ENCODE measurements around the gene SLC2A10.

Gene SLC2A10

DNA sequence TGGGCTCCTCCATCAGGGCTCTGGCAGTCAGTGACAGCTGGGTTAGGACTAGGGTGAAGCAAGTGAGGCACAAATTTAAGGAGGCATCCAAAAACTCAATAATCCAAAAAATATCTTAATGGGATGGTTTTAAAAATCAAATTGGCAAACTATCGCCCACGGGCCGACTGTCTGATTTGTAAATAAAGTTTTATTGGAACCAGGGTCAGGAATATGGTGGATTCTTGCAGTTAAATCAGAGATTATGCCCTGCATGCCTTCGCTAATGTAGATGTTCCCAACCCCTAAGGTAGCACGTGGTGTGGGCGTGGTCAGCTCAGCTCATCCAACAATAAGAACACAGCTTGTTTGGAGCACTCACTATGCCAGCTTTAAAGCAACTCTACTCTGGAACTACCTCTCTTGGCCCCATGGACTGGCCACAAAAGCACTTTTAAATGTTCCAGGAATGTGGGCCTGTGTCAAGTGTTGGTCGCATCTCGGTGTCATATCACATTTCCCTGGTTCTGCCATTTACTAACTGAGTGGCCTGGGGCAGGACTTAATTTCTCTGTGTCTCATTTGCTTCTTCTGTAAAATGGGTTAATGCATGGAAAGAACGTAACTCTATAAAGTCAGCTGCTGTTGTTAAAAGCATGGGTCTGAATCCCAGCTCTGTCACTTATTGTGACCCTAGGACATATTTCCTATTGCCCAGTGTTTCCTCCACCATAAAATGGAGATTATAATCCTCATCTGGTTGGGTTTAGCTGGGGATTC, 27.2 kb upstream of the SLC2A10 start:
- DNase-seq: no peak

DNA sequence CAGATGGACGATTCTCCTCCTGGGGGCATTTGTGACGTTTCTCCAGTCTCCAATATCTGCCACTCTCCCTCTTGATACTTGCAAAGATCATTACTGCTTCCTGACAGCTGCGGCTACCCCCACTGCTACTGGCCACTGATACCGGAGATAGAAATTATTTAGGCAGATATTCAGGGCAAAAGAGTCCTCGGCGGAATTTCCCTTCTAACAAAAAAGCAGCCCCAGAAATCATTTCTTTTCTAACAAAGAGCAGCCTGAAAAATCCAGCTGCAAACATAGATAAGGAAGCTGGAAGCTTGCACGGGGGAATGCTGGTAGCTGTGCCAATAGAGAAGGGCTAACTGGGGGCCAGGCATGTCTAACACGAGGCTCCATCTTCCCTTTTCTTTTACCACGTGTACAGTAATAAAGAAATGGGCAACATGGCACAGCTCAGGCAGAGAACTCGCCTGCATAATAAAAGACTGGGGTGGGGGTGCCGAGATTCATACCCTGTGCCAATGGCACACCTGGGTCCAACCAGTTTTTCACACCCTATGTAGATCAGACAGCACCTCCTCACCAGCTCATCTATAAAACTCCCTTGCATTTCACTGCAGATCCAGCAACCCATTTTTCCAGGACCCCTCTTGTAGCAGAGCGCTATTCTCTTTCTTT, 26.3 kb upstream of the SLC2A10 start:
- no peak for DNase-seq

DNA sequence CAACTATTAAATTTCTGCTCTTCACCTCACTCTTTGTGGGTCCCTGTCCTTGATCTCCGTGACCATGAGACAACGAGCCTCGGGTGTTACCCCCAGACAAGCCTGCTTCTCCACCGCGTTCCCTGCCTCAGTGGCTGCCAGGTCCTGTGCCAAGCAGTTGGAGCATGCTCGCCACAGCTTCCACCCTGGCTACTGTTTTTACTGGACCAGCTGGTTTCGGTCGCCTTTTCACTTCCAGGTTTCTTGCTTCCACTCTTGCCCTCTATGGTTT, 25.8 kb upstream of the SLC2A10 start:
- DNase-seq: no peak

DNA sequence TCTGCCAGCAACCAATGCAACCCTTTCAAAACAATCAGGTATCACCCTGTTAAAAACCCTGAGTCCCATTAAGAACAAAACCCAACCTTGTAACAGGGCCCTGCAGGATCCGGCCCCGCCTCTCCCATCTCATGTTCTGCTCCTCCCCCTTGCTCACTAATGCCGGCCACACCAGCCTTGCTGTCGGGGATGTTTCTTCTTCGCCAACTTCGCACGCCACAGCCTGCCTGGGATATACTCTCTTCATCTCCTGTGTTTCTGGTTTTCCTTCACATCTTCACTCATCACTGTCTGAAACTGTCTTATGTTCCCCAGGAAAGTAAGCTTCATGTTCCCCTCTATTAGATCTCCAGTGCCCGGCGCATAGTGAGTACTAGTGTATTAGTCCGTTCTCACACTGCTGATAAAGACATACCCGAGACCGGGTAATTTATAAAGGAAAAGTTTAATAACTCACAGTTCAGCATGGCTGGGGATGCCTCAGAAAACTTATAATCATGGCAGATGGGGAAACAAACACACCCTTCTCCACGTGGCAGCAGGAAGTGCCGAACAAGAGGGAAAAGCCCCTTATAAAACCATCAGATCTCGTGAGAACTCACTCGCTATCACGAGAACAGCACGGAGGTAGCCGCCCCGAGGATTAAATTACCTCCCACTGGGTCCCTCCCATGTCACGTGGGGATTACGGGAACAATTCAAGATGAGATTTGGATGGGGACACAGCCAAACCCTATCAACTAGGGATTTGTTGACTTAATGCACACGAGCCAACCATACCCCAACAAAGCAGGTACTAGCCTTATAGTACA, 25.3 kb upstream of the SLC2A10 start:
- DNase-seq: peak in 7 of 51 donors; percentile 3 to 32 (median 7)

DNA sequence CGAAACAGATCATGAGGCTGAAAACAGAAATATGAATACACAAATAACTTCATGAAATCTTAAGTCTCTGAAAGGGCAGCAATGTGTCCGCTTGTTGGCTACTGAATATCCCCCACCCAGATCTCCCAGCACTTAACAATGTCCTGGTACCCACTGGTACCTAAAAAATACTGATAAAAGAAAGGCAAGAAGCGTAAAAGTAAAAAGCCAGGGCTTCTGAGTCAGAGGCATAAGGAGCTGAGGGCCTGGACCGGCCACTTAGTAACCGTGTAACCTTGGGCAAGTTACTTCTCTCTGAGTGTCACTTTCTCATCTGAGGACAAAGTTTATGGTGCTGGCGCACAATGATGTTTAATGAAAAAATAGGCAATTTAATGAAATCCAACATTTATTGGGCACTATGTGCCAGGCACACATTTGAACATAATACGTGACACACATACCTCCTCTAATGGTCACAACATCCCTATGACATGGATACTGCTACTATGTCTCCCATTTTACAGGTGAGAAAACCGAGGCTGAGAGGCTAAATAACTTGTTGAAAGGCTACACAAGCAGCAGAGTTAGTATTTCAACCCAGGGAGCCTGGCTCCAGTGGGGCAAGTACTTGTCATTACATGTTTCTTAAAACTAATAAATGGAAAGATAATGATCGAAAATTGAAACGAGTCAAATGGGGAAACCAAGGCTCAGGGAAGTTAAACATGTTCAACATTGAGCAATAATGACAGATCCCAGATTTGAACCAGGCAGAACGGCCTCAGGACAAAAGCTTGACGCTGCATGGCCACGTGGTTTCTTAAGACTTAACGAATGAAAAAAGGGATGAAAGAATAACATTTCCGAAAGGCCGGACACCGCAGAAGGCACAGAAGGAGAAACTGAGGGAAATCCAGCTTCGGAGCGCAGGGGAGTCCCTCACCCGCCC, 21.0 kb upstream of the SLC2A10 start:
- DNase-seq: peak in 2 of 51 donors; percentile 49 to 56

DNA sequence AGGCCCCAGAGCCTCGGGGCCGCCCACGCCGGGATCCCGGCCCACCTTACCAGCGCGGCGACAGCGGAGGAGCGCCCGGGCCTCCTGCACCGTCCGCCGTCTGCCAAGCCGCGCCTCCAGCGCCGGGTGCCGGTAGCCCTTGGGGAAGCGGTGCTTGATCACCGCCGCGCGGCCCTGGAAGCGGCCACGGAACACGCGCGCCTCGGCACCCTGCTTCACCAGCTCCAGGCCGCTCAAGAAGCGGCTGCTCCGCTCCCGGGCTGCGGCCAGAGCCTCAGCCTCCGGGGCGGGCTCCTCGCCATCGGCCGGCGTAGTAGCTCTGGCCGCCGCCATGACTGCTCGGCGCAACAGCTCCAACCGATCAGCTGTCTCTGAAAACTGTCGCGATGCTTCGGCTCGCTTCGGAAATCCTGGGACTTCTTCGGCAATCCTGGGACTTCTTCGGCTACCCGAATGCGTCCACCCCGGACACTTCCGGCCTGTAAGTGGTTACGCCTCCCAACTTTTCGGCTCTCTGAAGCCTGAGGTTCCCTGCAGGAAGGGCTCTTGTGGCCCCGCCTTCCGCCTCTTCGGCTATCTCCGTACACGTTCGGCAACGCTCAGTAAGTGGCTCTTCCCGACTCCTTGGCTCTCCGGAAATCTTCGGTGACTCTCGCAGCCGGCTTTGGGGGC, 20.2 kb upstream of the SLC2A10 start, which contains the start of gene TP53RK:
TP53RK (minus strand) TSS at position 363 of the 672 bp plus-strand sequence; CDS start at position 333, 30 bp downstream.
- peak; percentile 60 to 98 (median 91) for DNase-seq

DNA sequence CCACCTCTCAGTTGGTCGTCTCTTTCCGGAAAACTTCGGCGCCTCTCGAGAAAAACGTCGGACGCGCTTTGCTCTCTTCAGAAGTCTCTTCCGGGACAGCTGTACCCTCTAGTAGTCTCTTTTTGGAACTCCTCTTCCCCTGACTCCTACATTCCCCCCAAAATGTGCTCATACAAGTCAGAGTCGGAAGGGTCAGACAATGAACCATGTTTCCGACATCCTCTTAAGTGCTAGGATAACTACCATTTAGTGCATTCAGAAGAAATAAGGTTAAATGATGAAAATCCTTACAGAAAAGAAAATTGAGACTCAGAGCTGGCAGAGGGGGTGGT, 19.7 kb upstream of the SLC2A10 start:
- DNase-seq: no peak

DNA sequence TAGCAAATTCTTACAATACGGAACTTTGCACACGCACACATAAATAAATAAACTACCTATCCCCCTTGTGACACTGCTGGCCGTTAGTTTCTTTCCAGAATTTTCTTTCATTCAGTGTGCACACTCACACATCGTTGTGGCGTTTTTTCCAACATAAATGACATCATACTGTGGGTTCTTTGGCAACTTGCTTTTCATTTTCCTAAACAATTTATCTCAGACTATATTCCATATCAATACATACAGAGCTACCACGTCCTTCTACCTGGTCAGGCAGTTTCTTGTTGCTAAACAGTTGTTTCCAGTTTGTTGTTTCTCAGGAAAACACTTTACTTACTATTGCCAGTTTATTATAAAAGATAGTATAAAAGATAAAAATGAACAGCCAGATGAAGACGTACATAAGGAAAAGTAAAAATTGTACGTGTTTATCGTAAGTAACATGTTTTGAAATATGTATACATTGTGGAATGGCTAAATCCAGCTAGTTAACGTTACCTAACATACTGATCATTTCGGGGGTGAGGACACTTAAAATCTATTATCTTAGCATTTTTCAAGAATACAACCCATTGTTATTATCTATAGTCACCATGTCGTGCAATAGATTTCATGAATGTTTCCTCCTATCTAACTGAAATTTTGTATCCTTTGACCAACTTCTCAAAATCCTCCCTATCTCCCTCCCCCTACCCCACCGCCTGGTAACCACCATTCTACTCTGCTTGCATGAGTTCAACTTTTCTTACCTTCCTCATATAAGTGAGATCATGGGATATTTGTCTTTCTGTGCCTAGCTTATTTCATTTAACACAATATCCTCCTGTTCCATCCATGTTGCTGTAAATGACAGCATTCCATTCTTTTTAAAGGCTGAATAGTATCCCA, 19.0 kb upstream of the SLC2A10 start:
- DNase-seq: no peak

DNA sequence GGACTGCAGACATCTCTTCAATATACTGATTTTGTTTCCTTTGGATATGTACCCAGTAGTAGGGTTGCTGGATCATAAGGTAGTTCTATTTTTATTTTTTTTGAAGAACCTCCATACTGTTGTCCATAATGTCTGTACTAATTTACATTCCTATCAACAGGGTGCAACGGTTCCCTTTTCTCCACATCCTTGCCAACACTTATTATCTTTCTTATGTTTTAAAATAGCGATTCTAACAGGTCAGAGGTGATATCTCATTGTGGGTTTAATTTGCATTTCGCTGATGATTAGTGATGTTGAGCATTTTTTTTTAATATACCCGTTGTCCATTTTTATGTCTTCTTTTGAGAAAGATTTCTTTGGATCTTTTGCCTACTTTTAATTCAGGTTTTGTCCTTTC, 18.3 kb upstream of the SLC2A10 start:
- no peak for DNase-seq

DNA sequence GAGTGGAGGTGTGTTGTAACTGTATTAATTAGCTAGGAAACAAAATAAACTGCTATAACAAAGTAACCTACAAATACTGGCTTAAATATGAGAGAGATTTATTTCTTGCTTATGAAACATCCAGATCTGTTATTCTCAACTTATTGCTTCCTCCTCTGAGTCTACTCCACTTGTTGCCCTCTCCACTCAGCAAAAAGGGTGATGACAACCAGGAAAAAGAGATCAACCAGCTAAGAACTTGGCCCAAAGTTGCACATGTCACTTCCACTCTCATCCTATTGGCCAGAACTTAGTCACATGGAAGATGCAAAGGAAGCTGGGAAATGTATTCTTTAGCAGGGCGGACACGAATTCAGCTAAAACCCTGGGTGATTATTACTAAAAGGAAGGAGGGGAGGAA, 15.0 kb upstream of the SLC2A10 start:
- DNase-seq: peak in 6 of 51 donors; percentile 4 to 44 (median 11)

DNA sequence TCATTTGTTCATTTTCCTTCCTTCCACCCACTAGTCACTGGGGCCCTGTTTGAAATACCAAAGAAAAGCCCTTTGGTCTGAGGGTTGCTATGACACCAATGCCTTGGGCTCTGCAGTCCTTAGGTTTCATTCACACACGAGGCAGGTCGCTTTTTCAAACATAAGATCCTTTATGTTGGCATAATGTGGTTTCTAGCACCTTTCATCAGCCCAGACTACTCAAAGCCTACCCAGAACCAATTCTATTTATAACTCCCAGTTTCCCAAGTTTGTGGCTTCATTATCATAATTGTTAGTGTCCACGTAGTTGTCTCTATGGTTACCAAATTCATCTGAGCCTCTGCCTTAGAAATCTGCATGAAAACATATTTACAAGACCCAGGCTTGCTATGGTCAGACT, 13.6 kb upstream of the SLC2A10 start:
- no peak for DNase-seq

DNA sequence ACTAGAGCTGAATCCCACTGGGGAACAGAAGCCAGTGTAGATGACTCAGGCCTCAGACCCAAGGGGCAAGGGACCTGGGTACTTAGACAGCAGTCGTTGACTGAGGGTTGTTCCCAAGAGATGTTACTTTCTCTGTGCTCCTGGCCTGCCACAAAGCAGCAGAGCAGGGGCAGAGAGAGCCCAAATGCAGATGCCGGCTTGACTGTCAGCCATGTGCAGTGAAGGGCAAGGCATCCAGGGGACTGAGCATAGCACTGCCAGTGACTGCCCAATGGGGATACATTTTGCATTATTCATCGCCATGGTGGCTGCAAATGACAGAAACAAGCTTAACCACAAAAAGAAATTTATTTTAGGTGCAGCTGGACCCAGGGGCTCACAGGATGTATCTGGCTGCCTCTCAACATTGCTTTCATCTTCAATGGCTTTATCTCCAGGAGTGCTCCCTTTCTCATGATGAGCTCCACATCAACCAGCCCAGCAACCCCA, 12.6 kb upstream of the SLC2A10 start:
- no peak for DNase-seq

DNA sequence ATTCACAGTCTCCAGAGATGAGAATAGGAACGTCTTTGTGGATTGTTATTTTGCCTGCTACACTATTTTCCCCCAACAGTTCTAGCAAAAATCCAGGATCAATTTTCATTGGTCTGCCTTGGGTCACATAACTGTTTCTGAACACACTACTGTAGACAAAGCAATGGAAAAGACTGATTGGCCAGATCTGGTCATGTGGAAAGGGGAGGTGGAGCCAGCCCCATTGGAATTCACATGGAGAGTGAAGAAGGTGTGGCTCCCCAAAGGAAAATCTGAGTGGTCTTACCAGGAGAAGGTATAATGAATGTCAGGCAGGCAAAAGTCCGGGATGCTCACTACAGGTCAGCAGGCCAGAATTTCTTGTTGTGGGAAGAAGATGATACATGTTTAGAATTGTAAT, 10.7 kb upstream of the SLC2A10 start:
- no peak for DNase-seq

DNA sequence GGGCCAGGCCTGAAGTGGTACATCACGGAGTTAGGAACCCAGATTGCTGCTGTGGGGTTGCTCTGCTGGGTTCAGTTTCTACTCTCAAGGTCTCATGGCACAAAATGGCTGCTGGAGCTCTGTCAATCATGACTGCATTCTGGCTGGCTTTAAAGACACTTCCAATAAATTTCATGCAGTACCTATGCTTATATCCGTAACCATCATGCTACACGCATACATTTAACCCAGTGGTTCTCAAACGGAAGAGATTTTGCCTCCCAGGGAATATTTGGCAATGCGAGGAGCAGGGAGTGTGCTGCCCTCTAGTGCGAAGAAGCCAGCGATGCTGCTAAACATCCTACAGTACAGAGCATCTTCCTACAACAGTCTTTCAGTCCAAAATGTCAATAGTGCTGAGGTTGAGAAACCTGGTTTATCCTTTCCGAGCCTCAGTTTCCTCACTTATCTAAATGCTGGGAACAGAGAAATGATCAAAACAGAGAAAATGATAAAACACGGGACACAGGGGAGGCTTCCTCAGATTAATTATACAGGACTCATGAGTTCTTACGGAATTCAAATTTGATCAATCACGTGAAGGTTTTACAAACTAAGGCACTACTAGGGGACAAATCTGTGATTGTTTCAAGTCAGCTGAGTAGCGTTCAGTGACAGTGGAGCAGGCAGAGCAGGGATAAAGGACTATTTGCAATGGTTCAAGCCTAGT, 9.6 kb upstream of the SLC2A10 start:
- peak in 2 of 51 donors; percentile 2 to 4 for DNase-seq

DNA sequence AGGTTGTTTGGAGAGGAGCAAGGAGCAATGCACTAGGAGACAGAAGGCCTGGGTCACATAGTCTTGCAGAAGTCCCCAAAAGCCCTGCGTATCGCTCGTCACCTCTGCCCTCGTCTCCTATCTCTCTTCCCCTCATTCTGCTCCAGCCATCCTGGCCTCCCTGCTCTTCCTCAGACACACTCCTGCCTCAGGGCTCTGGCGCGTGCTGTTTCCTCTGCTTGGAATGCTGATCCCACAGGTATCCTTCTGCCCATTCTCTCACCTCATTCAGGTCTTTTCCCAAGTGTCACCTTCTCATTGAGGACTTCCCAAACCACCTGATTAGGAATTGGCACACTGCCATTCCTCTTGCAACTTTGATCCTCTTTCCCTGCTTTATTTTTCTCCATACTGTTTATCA, 9.0 kb upstream of the SLC2A10 start:
- DNase-seq: no peak

DNA sequence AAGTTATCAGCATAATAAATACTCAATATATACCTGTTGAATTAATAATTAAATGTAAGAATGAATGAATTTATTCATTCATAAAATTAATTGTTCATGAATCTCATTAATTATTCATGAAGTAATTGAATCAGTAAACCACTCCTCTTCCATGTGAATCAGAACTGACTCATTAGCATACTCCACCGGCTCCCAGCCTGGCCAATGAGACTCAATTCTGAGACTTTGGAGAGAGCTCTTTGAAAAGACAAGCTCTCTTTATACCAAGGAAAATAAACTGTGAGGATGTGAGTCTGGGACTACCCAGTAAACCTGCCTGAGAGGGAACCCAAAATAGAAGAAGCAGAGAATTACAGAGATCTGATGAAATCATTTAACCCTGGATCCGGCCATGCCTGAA, 8.4 kb upstream of the SLC2A10 start:
- DNase-seq: no peak

DNA sequence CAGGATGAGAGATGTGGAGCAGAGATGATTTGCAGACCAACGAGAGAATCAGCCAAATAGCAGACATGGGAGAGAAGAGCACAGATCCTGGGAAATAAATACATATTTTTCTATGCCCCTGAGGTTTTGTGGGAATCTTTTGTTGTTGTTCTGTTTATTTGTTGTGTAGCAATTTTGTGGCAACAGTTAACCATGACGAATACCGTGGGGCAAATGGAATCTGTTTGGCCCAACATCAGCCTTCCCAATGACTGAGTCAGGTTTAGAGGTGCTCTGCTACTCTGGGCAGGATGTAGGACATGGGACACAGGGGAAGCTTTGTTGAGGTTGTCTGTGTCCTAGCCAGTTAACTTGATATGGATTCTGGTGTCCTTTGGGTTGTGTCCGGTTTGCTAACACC, 7.9 kb upstream of the SLC2A10 start:
- DNase-seq: no peak

DNA sequence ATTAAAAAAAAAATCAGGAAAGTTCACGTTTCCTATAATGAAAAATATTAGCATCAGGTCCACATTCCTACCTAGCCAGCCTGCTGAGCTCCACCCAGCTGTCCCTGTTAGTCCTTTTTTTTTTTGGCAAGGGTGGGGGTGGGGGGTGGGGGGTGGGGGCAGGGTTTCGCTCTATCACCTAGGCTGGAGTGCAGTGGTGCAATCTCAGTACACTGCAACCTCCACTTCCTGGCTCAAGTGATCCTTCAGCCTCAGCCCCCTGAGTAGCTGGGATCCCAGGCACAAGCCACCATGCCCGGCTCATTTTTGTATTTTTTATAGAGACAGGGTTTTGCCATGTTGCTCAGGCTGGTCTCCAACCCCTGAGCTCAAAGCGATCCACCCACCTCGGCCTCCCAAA, 7.5 kb upstream of the SLC2A10 start:
- no peak for DNase-seq

All from hypothalamus (tissue), 51 donors.